ENCODE data around the gene HCK.

DNA sequence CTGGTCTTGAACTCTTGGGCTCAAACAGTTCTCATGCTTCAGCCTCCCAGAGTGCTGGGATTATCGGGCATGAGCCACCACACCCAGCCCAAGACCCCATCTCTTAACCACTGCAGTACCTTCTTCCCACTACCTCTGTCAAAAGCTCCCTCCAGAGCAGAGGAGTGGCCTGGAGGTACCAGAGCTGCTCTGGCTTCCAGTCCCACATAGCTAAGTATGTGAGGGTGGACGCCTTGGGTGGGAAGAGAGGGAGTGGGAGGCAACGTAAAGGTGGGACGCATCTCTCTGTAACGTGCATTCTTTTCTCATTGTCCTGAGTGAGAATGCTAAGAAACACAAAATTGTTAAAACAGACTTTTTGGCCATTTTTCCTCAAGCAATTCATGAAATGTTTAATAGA, 82.0 kb downstream of the HCK start:
- TF ChIP-seq TAF1 (IDR thresholded peaks at IDR 0.05; ENCODE audit: control insufficient read depth, extremely low read depth, insufficient read depth, low read length, severe bottlenecking) (no peak), TARDBP (IDR thresholded peaks at IDR 0.05) (no peak), NR2C2 (CRISPR knock-in tag; IDR thresholded peaks at IDR 0.05) (no peak), NR2C2 (tag; IDR thresholded peaks at IDR 0.05) (no peak), ZNF12 (CRISPR knock-in tag; IDR thresholded peaks at IDR 0.05) (no peak), ZFX (CRISPR knock-in tag; IDR thresholded peaks at IDR 0.05) (no peak), TEAD1 (CRISPR knock-in tag; IDR thresholded peaks at IDR 0.05) (no peak), FOXM1 (IDR thresholded peaks at IDR 0.05; ENCODE audit: low read depth) (no peak), FOXM1 (CRISPR knock-in tag; IDR thresholded peaks at IDR 0.05; ENCODE audit: low read depth) (no peak)
- TF ChIP-seq, protein P1, sequence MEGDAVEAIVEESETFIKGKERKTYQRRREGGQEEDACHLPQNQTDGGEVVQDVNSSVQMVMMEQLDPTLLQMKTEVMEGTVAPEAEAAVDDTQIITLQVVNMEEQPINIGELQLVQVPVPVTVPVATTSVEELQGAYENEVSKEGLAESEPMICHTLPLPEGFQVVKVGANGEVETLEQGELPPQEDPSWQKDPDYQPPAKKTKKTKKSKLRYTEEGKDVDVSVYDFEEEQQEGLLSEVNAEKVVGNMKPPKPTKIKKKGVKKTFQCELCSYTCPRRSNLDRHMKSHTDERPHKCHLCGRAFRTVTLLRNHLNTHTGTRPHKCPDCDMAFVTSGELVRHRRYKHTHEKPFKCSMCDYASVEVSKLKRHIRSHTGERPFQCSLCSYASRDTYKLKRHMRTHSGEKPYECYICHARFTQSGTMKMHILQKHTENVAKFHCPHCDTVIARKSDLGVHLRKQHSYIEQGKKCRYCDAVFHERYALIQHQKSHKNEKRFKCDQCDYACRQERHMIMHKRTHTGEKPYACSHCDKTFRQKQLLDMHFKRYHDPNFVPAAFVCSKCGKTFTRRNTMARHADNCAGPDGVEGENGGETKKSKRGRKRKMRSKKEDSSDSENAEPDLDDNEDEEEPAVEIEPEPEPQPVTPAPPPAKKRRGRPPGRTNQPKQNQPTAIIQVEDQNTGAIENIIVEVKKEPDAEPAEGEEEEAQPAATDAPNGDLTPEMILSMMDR (IDR thresholded peaks at IDR 0.05 in 2 of 3, conservative IDR thresholded peaks at IDR 0.05 in 1 of 3; ENCODE audit: insufficient read depth in 2 of 3, low read depth in 1 of 3, low read length in 3 of 3): no peak
- TF ChIP-seq, protein P2, sequence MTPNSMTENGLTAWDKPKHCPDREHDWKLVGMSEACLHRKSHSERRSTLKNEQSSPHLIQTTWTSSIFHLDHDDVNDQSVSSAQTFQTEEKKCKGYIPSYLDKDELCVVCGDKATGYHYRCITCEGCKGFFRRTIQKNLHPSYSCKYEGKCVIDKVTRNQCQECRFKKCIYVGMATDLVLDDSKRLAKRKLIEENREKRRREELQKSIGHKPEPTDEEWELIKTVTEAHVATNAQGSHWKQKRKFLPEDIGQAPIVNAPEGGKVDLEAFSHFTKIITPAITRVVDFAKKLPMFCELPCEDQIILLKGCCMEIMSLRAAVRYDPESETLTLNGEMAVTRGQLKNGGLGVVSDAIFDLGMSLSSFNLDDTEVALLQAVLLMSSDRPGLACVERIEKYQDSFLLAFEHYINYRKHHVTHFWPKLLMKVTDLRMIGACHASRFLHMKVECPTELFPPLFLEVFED (CRISPR knock-in tag; conservative IDR thresholded peaks at IDR 0.05): no peak

All from K562 (cell line).